CD4-positive, alpha-beta T cell treated with Interferon alpha-2 for 1 hour (primary cell): ENCODE measurements around the gene SLC25A41.
"Not testable (repeated sequence)": the region's sequence is repeated elsewhere in the genome, so short reads cannot be mapped to it uniquely, and the experiment has no call there.

Source experiments
- DNase-seq, 2 donors: peaks; one replicate each; pipeline ENCODE4 v3.0.0-alpha.2; 2020 to 2022

Gene SLC25A41

GRCh38 chr19:6459262-6460098 lies 25.9 kb upstream of the SLC25A41 start, which contains the start of gene SLC25A23:
TSS of gene SLC25A23 (minus strand) at chr19:6459792. CDS start at chr19:6459628, 164 bp downstream.
- DNase-seq, result peak; percentile 54 to 67

- no peak for DNase-seq
Observed at GRCh38 chr19:6458695-6459261, 25.2 kb upstream of the SLC25A41 start.

GRCh38 chr19:6457958-6458694 lies 24.6 kb upstream of the SLC25A41 start:
- no peak for DNase-seq

GRCh38 chr19:6455924-6456323 lies 22.4 kb upstream of the SLC25A41 start:
- DNase-seq, result no peak

GRCh38 chr19:6453951-6454565 lies 20.5 kb upstream of the SLC25A41 start:
- DNase-seq, result no peak

GRCh38 chr19:6452899-6453298 lies 19.3 kb upstream of the SLC25A41 start:
- no peak for DNase-seq

- DNase-seq, result no peak
Observed at GRCh38 chr19:6452223-6452614, 18.7 kb upstream of the SLC25A41 start.

GRCh38 chr19:6451583-6452222 lies 18.1 kb upstream of the SLC25A41 start:
- DNase-seq, result no peak

GRCh38 chr19:6450166-6450565 lies 16.6 kb upstream of the SLC25A41 start:
- no peak for DNase-seq

- no peak for DNase-seq
Observed at GRCh38 chr19:6448045-6448444, 14.5 kb upstream of the SLC25A41 start.

GRCh38 chr19:6446452-6446851 lies 12.9 kb upstream of the SLC25A41 start:
- no peak for DNase-seq

- no peak for DNase-seq
Observed at GRCh38 chr19:6443986-6444385, 10.4 kb upstream of the SLC25A41 start.

- no peak for DNase-seq
Observed at GRCh38 chr19:6442087-6442688, 8.6 kb upstream of the SLC25A41 start.

- no peak for DNase-seq
Observed at GRCh38 chr19:6440905-6441304, 7.3 kb upstream of the SLC25A41 start.

GRCh38 chr19:6439743-6440142 lies 6.2 kb upstream of the SLC25A41 start:
- DNase-seq, result no peak

GRCh38 chr19:6433165-6433564 lies 398 bp downstream of the SLC25A41 start:
- no peak for DNase-seq

- DNase-seq, result no peak
Observed at GRCh38 chr19:6431891-6432290, 1.7 kb downstream of the SLC25A41 start.

GRCh38 chr19:6429419-6430221 lies 3.9 kb downstream of the SLC25A41 start:
- no peak for DNase-seq

- DNase-seq, result not testable (repeated sequence)
Observed at GRCh38 chr19:6428692-6429418, 4.7 kb downstream of the SLC25A41 start.

- DNase-seq, result no peak
Observed at GRCh38 chr19:6427131-6427530, 6.4 kb downstream of the SLC25A41 start.
